Left ventricle myocardium inferior (tissue), 1 donor: Measurements from ENCODE around the gene CABP7. TPM values are rescaled to one million over a fixed set of nuclear protein-coding genes. Genes with fewer than 3 reads are reported as not detected.

Source experiments
- DNase-seq: peaks from one replicate; pipeline ENCODE4 v3.0.0-alpha.2; 2020
- H3K27ac ChIP-seq: fragments of 200-600 bp; replicated peaks from 2 replicates; pipeline ENCODE4 v1.8.0; 2021
- H3K27me3 ChIP-seq: fragments of 200-600 bp; 2 replicates; pipeline ENCODE4 v1.8.0; 2021; ENCODE audit warnings: low read depth
- H3K36me3 ChIP-seq: fragments of 200-600 bp; 2 replicates; pipeline ENCODE4 v1.8.0; 2021
- H3K4me1 ChIP-seq: fragments of 200-600 bp; 2 replicates; pipeline ENCODE4 v1.8.0; 2021
- H3K4me3 ChIP-seq: fragments of 200-600 bp; 2 replicates; pipeline ENCODE4 v1.8.0; 2021; ENCODE audit warnings: mild to moderate bottlenecking, moderate library complexity
- H3K9me3 ChIP-seq: fragments of 200-600 bp; replicated peaks from 2 replicates; pipeline ENCODE4 v1.8.0; 2021
- CTCF ChIP-seq: fragments of 200-600 bp; IDR thresholded peaks from 2 replicates; pipeline ENCODE4 v1.8.0; 2021; ENCODE audit warnings: antibody characterized with exemption, mild to moderate bottlenecking, borderline replicate concordance
- intact Hi-C: fragments of 100-400 bp; cut with micrococcal nuclease; formaldehyde crosslinking; loops from one replicate; pipeline ENCODE4 v1.11.0; 2022
- long read RNA-seq: library from polyadenylated mRNA; unstranded; transcript quantifications from one replicate; pipeline ENCODE4 v2.0.0, GENCODE V29; 2021
- total RNA-seq: library from RNA; stranded (reverse); fragmentation: NEBNext Ultra II Directional; extraction: Animal tissue kit (Norgen Biotek cat#: 25700); gene quantifications from one replicate; pipeline ENCODE4 v1.2.1, GENCODE V29; 2021
- donor health status: DM: no; HTN: yes; CAD: no; lungs with severe emphysema.

The CABP7 gene
- total RNA-seq = not detected
- long read RNA-seq = 0 reads

- H3K27ac ChIP-seq = no peak within 1 kb of the TSS
- H3K36me3 ChIP-seq = no peaks in the 10 kb centered on the region
- DNase-seq = no peak
- peak within 1 kb of the TSS; percentile 29 for H3K4me3 ChIP-seq
- H3K27me3 ChIP-seq = peaks cover 92% of the 10 kb centered on the region
- H3K4me1 ChIP-seq = peaks cover 4% of the 10 kb centered on the region
- H3K9me3 ChIP-seq = no peaks in the 10 kb centered on the region
- intact Hi-C loops = no loop called here
- no peak for TF ChIP-seq CTCF
Observed at GRCh38 chr22:29719899-29720645, at the start of gene CABP7. Gene CABP7 (plus strand): TSS chr22:29720003. CDS start chr22:29720425, 422 bp downstream.

GRCh38 chr22:29670626-29671025 is 49.2 kb upstream of the CABP7 start:
- no peak for DNase-seq
- no peaks in the 10 kb centered on the region for H3K9me3 ChIP-seq
- H3K4me1 ChIP-seq = no peaks in the 10 kb centered on the region
- no peak overlapping the region for H3K27ac ChIP-seq
- H3K27me3 ChIP-seq = no peaks in the 10 kb centered on the region
- TF ChIP-seq CTCF = no peak
- peaks cover 96% of the 10 kb centered on the region for H3K36me3 ChIP-seq
- intact Hi-C loops = no loop called here
- H3K4me3 ChIP-seq = no peak overlapping the region

GRCh38 chr22:29673361-29674066 is 46.3 kb upstream of the CABP7 start:
- no peak overlapping the region for H3K27ac ChIP-seq
- peaks cover 97% of the 10 kb centered on the region for H3K36me3 ChIP-seq
- H3K4me3 ChIP-seq = no peak overlapping the region
- no peak for DNase-seq
- H3K9me3 ChIP-seq = no peaks in the 10 kb centered on the region
- intact Hi-C loops = no loop called here
- TF ChIP-seq CTCF = no peak
- H3K4me1 ChIP-seq = no peaks in the 10 kb centered on the region
- no peaks in the 10 kb centered on the region for H3K27me3 ChIP-seq

- Histone ChIP-seq H3K4me3 (no peak overlapping the region), H3K27me3 (no peaks in the 10 kb centered on the region), H3K4me1 (no peaks in the 10 kb centered on the region), H3K9me3 (no peaks in the 10 kb centered on the region), H3K36me3 (peaks cover 97% of the 10 kb centered on the region), H3K27ac (no peak overlapping the region)
- no peak for TF ChIP-seq CTCF
- no peak for DNase-seq
- intact Hi-C loops = no loop called here
Observed at GRCh38 chr22:29674121-29674520, 45.7 kb upstream of the CABP7 start.

GRCh38 chr22:29679316-29679715 is 40.5 kb upstream of the CABP7 start:
- TF ChIP-seq CTCF = no peak
- intact Hi-C loops = no loop called here
- Histone ChIP-seq H3K4me1 (no peaks in the 10 kb centered on the region), H3K9me3 (no peaks in the 10 kb centered on the region), H3K36me3 (peaks cover 99% of the 10 kb centered on the region), H3K27me3 (no peaks in the 10 kb centered on the region), H3K4me3 (no peak overlapping the region), H3K27ac (no peak overlapping the region)
- DNase-seq = no peak
